GM18507 (cell line): ENCODE measurements around the gene IGIP.

Source experiments
- DNase-seq: peaks from one replicate; pipeline ENCODE4 v3.0.0; 2011; ENCODE audit warnings: low read depth; ENCODE audit not compliant: insufficient read length; ENCODE audit errors: extremely low spot score
- FAIRE-seq: peaks from 2 replicates; lab custom pipeline; 2011; peaks lifted over from hg19 to GRCh38; lab: Jason Lieb, UNC

Gene IGIP

DNA sequence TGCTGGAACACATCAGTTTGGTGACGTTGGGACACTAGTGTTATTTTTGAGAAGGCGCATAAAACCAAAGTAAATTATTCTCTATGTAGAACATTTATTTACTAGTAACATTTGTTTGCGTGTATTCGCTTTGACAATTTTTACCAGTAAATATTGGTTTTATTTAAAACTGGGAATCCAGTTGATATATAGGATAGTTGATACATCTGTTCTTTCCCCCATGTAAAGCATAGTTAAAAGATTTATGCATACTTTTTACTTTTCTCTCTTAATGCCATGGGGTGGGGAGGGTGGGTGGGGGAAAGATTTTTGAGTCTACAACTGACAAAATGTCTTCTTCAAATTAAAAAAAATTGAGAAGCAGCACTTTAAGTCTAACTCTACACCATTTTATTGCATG is at the start of gene IGIP:
TSS of gene IGIP (plus strand) at position 301 of the 400 bp plus-strand sequence. CDS start 2,540 bp downstream, outside the sequence.
- no peak for FAIRE-seq
- no peak for DNase-seq

DNA sequence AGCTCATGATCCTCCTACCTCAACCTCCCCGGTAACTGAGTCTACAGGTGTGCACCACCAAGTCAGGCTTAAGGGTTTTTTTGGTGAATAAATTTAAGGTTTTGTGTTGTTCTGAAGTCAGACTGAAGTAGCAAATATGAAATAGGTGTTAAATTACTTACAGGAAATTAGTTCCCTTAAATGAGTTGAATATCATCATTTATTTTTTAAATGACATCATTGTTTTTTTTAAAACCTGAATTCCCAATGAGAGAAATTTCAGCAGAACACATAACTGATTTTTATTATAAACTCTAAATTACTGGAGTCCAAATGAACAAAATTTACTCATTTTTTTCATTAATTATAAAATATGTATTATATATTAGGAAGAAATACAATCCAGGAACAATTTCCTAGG is 49.6 kb upstream of the IGIP start:
- no peak for DNase-seq
- FAIRE-seq: no peak

DNA sequence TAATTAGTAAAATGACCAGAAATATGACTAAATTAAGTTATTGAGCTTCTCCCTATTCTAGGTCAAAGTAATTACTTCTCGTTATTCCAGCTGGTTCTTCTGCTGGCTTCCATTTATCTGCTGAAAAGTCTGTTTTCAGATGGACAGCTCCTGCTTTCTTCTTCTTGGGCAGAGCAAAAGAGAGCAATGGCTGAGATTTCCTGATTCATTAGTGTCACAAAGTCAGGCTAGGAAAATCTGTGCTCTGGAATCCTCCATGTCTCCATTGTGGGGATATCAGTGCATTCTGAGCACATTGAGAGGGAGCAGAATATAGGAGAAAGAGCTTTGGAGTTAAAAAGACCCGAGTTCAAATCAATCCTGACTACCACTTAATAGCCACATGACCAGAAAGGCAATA is 48.9 kb upstream of the IGIP start:
- FAIRE-seq: no peak
- no peak for DNase-seq

DNA sequence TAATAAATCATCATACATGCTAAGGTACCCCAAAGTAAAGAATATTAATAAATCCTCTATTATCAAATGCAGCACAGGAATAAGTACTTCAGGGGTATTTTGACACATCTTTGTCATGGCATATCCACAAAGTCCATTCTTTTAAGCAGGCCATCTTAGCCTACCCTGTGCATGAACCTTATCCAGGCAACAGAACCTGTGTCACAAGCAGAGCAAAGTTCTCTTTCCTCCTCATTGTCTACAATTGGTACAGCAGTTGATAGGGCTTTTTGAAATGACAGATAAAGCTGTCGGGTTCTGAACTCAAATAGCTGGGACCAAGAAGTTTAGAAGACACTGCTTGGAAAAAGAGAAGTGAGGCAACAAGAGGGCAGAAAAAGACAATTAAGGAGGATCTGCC is 42.6 kb upstream of the IGIP start:
- DNase-seq (no peak), FAIRE-seq (no peak)

DNA sequence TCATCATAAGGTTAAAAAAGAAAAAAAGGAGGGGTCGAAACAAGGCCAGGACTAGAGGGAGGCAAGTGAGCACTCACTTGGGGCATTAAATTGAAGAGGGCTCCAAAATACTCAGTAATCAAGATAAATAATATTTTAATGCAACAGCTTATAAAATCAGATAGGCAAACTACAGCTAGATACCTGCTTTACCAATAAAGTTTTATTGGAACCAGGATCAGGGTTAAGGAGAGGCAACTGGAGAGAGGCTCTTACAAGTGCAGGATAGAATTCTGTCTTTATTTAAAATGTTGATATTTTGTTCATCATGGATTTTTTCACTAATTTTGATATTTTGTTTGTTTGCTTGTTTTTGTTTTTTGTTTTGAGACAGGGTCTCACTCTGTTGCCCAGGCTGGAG is 42.1 kb upstream of the IGIP start:
- FAIRE-seq (no peak), DNase-seq (no peak)

DNA sequence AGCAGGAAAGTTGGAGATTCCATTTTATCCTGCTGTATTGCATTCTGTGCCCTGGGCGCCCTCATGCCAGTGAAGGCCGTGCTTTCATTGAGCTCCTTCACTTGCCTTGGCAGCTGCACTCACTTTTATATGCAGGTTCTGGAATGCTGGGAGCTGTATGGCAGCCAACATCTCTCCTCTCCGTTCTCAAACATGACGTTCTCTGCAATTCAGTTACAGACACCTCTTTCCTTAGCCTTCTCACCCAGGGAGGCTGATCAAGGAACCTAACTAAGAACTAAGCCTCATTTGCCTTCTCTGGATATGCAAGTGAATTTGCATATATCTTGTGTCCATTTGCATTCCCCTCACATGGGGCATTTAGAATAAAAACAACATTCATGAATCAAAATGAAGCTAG is 41.2 kb upstream of the IGIP start:
- no peak for FAIRE-seq
- no peak for DNase-seq

DNA sequence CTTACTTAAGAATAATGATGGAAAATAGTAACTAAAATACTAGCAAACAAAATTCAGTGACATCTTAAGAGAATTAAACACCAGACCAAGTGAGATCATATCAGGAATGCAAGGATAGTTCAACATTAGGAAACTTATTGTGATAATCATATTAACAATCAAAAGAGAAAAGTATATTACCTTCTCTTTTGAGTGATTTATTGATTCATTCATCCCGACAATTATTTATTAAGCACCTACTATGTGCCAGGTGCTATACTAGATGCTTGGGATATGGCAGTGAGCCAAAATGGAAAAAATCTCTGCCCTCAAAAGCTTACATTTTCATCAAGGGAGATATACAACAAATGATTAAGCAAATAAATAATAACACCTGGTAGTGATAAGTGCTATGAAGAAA is 35.5 kb upstream of the IGIP start:
- DNase-seq (no peak), FAIRE-seq (no peak)

DNA sequence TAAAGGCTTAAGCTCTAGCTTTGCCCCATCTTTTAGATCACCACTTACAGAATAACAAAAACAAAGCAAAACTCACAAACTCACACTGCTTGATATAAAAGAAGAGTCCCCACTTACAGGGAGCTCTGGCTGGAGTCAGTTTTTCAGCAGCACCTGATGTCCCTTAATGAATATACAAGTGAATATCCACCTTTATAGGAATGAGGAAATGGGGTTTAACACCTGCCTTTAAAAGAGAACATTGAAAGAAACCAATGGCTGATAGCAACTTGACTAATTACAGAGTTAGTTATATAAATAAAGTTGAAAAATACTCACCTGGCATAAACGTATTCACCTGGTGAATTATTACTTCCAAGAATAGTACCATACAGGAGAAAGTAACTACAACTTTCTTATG is 32.6 kb upstream of the IGIP start:
- FAIRE-seq: no peak
- DNase-seq: no peak

DNA sequence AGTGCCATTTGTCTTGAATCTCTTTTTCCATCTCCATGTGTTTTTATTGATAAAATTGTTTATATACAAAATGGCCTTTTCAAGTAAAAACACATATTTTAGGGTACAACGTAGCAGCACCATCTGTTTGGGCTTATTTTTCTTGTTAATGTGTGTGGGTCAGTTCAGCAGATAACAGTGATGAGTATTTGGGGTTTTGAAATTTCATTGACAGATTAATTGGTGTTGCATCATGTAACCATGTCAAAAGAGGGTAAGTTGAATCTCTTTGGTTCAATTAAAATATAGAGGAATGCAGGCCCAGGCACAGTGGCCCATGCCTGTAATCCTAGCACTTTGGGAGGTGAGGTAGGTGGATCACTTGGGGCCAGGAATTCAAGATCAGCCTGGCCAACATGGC is 31.9 kb upstream of the IGIP start:
- no peak for DNase-seq
- no peak for FAIRE-seq

DNA sequence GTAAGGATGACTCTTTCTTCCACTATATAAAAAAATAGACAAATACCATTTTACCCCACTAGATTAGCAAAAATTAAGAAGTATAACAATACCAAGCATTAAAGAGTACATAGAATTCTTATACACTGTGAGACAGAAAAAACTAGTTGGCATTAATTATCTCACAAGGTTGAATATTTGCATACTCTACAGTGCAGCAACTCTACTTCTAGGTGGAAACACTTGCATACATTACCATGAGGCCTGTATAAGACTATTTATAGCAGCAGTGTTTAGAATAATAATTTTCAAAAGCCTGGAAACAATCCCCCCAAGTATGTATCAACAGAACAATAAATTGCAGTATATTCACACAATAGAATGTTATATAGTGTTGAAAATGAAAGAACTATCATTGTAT is 30.8 kb upstream of the IGIP start:
- FAIRE-seq (no peak), DNase-seq (no peak)

DNA sequence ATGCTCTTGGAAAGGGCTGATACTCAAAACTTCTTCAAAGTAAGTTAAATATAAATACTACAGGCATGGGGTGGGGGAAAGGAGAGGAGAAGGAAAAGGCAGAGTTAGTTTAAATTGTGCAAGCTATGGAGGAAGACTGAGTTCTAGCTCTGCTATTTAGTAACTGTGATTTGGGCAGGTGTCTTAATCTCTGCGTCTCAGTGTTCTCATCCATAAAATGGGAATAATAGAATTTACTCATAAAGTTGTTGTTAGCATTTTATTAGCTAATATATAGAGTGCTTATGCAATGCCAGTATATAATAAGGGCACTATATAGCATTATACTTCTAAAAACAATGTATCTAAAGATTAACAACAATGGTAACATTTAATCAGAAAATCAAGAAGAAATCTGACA is 24.6 kb upstream of the IGIP start:
- DNase-seq (no peak), FAIRE-seq (no peak)

DNA sequence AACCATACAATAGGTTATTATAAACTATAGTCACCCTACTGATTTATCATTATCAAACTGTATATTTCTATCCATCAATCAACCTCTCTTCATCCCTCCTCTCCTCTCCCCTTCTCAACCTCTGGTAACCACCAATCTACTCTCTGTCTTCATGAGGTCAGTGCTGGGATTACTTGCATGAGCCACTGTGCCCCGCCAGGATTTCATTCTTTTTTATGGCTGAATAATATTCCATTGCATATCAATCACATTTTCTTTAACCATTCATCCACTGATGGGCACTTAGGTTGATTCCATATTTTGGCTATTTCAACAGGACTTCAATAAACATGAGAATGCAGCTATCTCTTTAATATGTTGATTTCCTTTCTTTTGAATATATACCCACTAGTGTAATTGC is 22.6 kb upstream of the IGIP start:
- FAIRE-seq (no peak), DNase-seq (no peak)

DNA sequence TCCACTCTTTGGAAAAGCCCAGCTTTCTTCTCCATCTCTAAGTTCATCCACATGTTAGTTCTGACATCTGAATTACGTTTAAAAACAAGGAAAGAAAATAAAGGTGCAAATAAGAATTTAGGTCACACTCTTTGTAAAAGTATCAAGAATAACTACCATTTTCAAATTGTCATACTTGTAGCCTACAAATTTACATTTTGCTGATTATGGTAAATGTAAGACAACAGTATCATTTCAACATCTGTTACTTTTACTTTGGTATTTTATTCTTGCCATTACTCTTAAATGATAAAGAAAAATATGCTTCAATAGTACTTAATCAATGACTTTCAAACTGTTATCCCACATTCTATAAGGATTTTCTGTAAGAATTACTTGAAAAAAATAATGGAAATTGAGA is 21.6 kb upstream of the IGIP start:
- no peak for DNase-seq
- no peak for FAIRE-seq

DNA sequence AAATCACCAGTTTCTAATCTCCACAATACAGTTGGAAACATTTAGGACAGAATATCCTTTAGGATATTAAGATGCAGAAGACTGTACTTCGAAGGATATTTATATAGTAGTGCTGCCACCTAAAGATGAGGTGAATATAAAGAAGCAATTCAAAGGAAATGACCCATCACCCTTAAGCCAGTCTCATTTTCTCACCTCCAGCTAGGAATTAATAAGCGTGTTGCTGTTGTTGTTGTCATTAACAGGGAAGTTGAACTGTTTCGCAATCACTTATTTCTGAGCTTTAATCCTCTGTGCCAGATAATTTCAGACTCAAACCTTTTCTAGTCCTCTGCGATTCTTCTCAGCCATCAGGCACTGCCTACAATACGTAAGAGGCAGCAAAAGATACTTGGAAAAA is 19.6 kb upstream of the IGIP start:
- DNase-seq (no peak), FAIRE-seq (no peak)

DNA sequence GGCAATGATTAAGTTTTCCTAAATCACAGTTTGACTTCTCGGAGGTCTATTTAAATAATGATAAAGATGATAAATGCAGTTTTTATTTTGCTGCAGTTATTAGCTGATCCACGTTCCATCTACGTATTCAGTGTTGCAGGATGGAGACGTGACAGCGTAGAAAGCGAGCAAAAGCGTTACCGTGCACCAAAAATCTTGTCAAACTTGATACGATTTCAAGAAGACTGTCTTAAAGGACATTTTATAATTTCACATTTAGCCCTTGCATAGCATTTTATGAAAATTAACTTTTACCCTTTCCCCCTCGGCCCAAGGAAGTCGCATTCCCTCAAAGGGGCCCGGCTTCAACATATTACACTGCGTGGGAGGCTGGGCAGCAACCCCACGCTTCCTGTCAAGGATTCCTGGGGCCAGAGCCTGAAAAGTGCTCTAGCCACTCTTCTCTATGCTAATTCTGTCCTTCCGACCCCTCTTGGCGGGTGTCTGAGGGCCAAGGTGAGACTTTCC is 18.9 kb upstream of the IGIP start:
- FAIRE-seq: peak; percentile 24
- DNase-seq: no peak

DNA sequence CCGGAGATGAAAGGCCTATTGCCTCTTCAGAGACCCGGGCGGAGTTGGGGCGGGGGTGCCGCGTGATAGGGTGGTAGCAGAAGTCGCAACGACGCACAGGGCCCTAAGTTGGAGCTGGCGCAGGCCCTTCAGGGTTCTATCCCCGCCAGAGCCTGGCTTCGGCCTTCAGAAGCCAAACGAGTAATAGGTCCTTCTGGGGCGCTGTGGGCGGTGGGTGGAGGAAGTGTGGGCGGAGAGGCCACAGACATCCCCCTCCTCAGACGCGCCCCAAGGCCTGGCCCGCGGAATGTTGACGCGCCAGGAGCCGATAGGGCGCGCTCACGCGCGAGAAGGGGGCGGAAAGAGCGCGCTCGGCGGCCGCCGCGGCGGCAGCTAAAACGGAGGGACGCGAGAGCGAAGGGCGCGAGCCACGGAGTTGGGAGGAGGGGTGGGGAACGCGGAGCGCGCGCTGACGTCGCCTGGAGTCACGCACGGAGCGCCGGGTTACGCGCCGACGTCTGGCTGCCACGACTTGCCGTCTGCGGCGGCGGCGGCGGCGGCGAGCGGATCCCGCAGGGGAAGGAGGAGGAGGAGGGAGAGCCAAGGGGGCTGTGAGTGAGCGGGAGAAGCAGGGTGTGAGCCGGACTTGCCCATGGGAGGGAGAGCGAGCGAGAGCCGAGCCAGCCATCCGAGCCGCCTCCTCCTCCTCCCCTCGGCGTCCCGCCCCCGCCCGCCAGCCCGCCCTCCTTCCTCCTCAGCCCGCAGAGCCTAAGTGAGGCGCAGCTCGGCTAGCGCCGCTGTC is 18.2 kb upstream of the IGIP start:
- DNase-seq (peak; percentile 88), FAIRE-seq (peak; percentile 93)

DNA sequence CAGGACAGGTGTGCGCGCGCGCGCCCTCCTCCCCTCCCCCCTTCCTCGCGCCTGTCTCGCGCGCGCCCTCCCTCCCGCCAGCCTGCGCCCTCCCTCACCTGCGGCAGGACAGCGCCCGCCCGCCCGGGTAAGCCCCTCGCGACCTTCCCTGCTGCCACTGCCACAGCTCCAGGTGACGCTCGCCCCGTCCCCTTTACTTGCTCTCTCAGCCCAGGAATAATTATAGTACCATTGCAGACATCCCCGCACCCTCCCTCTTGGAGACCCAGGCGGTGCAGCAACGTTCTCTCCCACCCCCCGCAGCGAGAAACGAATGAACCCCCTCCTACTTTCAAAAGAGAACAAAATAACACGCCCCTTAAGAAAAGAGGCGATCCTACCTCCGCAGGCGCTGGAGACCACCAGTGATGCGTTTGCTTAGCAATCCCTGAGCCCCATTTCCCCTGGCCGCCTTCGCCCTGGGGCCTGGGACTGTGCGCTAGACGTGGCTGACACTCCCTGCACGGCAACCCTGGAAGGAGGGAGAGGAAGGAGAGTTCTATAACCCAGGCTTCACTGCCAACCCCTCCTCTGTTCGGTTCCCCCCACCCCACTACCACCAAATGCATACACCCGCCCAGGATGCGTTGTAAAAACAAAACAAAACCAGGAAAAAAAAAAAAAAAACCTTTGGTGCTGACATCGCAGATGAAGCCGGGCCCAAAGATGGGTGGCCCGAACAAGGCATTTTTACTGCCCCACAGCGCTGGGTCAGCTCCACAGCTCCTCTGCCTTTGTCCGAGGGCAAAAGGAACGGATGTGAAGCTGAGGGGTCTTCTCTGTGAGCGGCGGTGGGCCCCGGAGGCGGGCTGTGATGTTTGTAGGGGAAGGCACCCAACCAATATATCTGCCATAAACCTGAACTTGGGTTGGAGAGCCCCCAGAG is 17.4 kb upstream of the IGIP start:
- FAIRE-seq: no peak

DNA sequence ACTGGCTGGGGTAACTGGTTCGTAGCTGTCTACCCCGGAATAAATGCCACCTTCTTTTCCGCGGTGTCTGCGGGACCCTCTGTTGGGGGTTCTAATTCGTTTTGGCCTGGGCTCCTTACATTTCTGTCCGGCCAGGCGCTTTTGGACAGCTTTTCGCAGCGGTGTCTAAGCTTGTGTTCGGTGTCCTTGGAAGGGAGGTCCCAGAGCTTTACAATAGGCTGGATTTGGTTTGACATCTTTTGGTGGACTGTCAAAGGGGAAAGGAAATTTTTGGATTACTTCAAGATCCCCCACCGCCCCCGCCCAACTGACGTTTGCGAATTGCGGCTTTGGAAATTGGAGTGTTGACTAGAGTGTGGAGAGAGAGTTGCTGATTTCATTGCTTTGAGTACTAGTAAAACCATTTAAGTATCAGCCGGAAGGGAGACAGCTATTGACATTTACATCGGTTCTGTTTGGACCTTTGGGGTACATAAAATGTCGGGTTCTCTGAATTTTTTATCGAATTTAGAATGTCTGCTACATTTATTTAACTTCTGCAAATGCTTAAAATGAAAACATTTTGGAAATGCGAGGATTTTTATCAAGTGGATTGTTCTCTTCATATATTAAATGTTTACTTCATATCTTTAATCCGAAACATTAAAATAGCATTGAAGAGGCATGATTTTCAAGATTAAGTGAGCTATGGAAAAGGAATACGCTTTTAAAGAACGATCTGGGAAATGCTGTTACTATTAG is 16.5 kb upstream of the IGIP start:
- FAIRE-seq (no peak), DNase-seq (no peak)

More for the DNA sequence above, 17.4 kb upstream of the IGIP start:
- DNase-seq: no peak

DNA sequence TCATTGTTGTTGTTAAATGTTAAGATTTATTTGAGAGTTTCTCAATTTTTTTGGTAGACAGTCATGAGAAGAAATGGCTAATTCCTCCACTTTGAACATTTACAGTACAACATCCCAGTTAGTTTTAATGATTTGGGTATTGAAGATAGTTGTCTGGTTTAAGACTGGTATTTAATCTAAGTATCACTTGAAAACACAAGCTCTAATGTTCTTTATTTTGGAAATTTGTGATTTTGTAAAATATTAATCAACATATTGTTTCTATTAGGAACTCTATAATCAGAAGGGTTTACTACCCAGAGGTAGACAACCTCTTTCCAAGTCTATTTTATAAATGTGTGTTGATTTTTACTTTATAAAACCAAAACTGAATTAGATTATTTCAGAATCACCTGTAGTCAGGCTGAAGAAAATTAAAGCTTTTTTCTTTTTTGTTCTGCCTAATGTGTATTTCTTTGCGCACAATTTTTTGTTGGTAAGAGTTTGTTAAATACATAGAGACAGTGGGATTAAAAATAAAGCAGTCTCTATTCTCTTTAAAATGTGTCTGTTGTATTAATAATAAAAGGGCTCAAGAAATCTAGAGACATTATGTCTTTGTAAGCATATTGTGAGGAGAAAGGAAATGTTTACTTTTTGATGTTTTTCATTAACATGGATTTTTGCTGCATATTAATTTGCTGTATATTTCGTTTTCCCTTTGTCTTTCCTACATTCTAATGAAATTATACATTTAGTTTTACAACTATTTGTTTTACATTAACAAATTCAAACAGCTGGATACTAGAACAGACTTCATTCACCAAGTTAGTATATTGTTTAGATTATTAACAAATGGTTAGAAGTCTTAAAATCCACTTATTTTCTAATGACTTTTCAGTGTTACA is 15.7 kb upstream of the IGIP start:
- FAIRE-seq (no peak), DNase-seq (no peak)
